Liver (tissue), 9 donors: ENCODE results near the gene GPR22. TPM values are rescaled to one million over a fixed set of nuclear protein-coding genes. Genes with fewer than 3 reads are reported as not detected.
A peak's percentile ranks its signal among the peaks of the same experiment; 100 is the strongest.

Source experiments
- DNase-seq: peaks from one replicate; pipeline ENCODE4 v3.0.0-alpha.2; 2017; ENCODE audit warnings: low spot score
- H3K27ac ChIP-seq, 2 donors: one replicate each; pipeline ENCODE4 v1.7.0; 2013; ENCODE audit warnings: inconsistent platforms in 2 of 2, low read length in 2 of 2, control low read depth in 1 of 2, low read depth in 1 of 2, mild to moderate bottlenecking in 1 of 2
- H3K27me3 ChIP-seq, 4 donors: one replicate each; pipeline versions ENCODE4 v1.6.1 to v1.7.0; 2013; ENCODE audit warnings: low read length in 3 of 4, inconsistent platforms in 1 of 4, mild to moderate bottlenecking in 1 of 4, moderate library complexity in 1 of 4; ENCODE audit not compliant: control insufficient read depth in 4 of 4, insufficient read depth in 4 of 4
- H3K36me3 ChIP-seq, 4 donors: one replicate each; pipeline versions ENCODE4 v1.6.1 to v1.7.0; 2013; ENCODE audit warnings: low read length in 3 of 4, mild to moderate bottlenecking in 3 of 4, low read depth in 1 of 4, moderate library complexity in 1 of 4; ENCODE audit not compliant: control insufficient read depth in 4 of 4, insufficient read depth in 3 of 4
- H3K4me1 ChIP-seq, 4 donors: one replicate each; pipeline versions ENCODE4 v1.6.1 to v1.7.0; 2013; ENCODE audit warnings: low read length in 3 of 4, mild to moderate bottlenecking in 3 of 4, moderate library complexity in 1 of 4; ENCODE audit not compliant: control insufficient read depth in 4 of 4, insufficient read depth in 4 of 4
- H3K4me3 ChIP-seq, 3 donors: one replicate each; pipeline versions ENCODE4 v1.6.1 to v1.7.0; 2013; ENCODE audit warnings: low read length in 3 of 3, control low read depth in 1 of 3, low read depth in 1 of 3, mild to moderate bottlenecking in 1 of 3
- H3K9ac ChIP-seq, 2 donors: one replicate each; pipeline ENCODE4 v1.7.0; 2013; ENCODE audit warnings: low read length in 2 of 2, mild to moderate bottlenecking in 2 of 2, moderate library complexity in 2 of 2, control low read depth in 1 of 2, low read depth in 1 of 2
- H3K9me3 ChIP-seq, 4 donors: one replicate each; pipeline versions ENCODE4 v1.6.1 to v1.7.0; 2013; ENCODE audit warnings: low read length in 3 of 4; ENCODE audit not compliant: control insufficient read depth in 4 of 4
- GABPA ChIP-seq, 2 donors: IDR thresholded peaks in 1 of 2; conservative IDR thresholded peaks in 1 of 2; 2 replicates each; pipeline ENCODE4 v1.6.1; 2016; ENCODE audit warnings: antibody characterized with exemption in 2 of 2, mild to moderate bottlenecking in 1 of 2, moderate library complexity in 1 of 2
- HNF4A ChIP-seq, 2 donors: conservative IDR thresholded peaks; 2 replicates each; pipeline ENCODE4 v1.6.1; 2016; ENCODE audit warnings: antibody characterized with exemption in 2 of 2, mild to moderate bottlenecking in 2 of 2
- HNF4G ChIP-seq: IDR thresholded peaks from 2 replicates; pipeline ENCODE4 v1.6.1; 2016; ENCODE audit warnings: antibody characterized with exemption
- JUND ChIP-seq, 2 donors: IDR thresholded peaks; 2 replicates each; pipeline ENCODE4 v1.6.1; 2016; ENCODE audit warnings: antibody characterized with exemption in 2 of 2
- NR2F2 ChIP-seq: IDR thresholded peaks from 2 replicates; pipeline ENCODE4 v1.6.1; 2016; ENCODE audit warnings: antibody characterized with exemption
- SP1 ChIP-seq: IDR thresholded peaks from 2 replicates; pipeline ENCODE4 v1.6.1; 2018; ENCODE audit warnings: antibody characterized with exemption, mild to moderate bottlenecking
- TAF1 ChIP-seq: conservative IDR thresholded peaks from 2 replicates; pipeline ENCODE4 v1.6.1; 2016; ENCODE audit warnings: antibody characterized with exemption, mild to moderate bottlenecking
- WGBS: extraction: QIAGEN DNeasy Blood & Tissue Kit; methylation state at CpG from one replicate; pipeline ENCODE4 v1.1.7; 2013; 5-methylcytosine and 5-hydroxymethylcytosine counted together
- polyA plus RNA-seq, 2 donors: library from polyadenylated mRNA; stranded (reverse) in 1 of 2; unstranded in 1 of 2; fragments of 200-250 nt in 1 of 2; fragments of >200 nt in 1 of 2; fragmentation: Nextera tagmentation in 1 of 2; extraction: Ambion mirVana in 1 of 2; gene quantifications; one replicate each; pipeline versions ENCODE4 v1.2.1 to v1.2.3, GENCODE V29; 2013 to 2015
- total RNA-seq, 2 donors: library from RNA; depleted of rRNA; stranded (reverse); fragments of >200 nt; gene quantifications; one replicate each; pipeline ENCODE4 v1.2.3, GENCODE V29; 2014
- TF ChIP-seq, protein P1 (sequence below): IDR thresholded peaks from 2 replicates; pipeline ENCODE4 v1.6.1; 2016; ENCODE audit warnings: antibody characterized with exemption, mild to moderate bottlenecking
- TF ChIP-seq, protein P2 (sequence below): IDR thresholded peaks from 2 replicates; pipeline ENCODE4 v1.6.1; 2016; ENCODE audit warnings: antibody characterized with exemption
- TF ChIP-seq, protein P3 (sequence below): IDR thresholded peaks from 2 replicates; pipeline ENCODE4 v1.6.1; 2016; ENCODE audit warnings: antibody characterized with exemption
- TF ChIP-seq, protein P4 (sequence below): fragments of 150-350 bp; IDR thresholded peaks from 2 replicates; pipeline ENCODE4 v1.5.1; 2017; ENCODE audit warnings: improper control_type of control experiment, low read depth, low read length; ENCODE audit not compliant: missing input control
- TF ChIP-seq, protein P5 (sequence below): IDR thresholded peaks from 2 replicates; pipeline ENCODE4 v1.6.1; 2016; ENCODE audit warnings: antibody characterized with exemption
- donor health status: healthy.
- donor health status: healthy.
- donor health status: healthy.
- donor health status: healthy.
- donor health status: healthy.

The GPR22 gene
- total and polyA plus RNA-seq, 4 donors = 2.1 TPM; not detected in 3

DNA sequence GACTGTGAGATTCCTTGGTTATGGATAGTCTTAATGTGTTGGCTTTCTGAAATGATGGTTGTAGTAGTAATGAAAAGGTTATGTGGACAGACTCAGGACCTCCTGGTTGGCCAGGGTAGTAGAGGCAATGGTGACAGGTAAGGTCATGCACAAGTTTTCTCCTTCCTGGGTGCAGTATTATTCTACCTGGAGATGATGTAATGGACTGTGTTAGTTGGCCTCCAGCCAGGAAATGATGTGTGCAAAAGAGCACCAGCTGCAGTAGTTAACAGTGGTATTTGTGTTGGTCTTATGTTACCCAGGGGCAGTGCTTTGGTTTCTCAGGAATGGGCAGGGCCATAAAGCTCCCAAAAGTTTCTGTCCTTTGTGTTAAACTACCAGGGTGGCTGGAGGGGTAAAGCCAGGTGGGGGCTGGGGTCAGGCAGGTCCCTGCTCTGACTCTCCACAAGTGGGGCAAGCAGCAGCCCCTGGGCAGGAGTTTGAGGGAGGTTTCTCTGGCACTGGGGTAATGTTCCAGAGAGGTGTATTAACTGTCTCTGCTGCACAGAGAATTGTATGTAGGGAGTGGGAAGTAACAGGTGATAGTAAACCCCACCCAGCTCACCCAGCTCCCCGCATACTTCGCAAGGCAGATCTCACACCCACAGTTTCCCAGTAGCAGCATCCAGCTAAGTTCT lies 36.3 kb downstream of the GPR22 start:
- Histone ChIP-seq H3K9ac (no peak overlapping the region), H3K27me3 (no peaks in the 10 kb centered on the region), H3K36me3 (no peaks in the 10 kb centered on the region), H3K9me3 (no peaks in the 10 kb centered on the region), H3K4me3 (no peak overlapping the region), H3K4me1 (peaks cover 0 to 3% (median 3%) of the 10 kb centered on the region in 4 donors), H3K27ac (no peak overlapping the region)
- 90% methylated on average over 2 of the region's 2 CpGs for WGBS
- TF ChIP-seq HNF4G = no peak
- TF ChIP-seq, protein P1, sequence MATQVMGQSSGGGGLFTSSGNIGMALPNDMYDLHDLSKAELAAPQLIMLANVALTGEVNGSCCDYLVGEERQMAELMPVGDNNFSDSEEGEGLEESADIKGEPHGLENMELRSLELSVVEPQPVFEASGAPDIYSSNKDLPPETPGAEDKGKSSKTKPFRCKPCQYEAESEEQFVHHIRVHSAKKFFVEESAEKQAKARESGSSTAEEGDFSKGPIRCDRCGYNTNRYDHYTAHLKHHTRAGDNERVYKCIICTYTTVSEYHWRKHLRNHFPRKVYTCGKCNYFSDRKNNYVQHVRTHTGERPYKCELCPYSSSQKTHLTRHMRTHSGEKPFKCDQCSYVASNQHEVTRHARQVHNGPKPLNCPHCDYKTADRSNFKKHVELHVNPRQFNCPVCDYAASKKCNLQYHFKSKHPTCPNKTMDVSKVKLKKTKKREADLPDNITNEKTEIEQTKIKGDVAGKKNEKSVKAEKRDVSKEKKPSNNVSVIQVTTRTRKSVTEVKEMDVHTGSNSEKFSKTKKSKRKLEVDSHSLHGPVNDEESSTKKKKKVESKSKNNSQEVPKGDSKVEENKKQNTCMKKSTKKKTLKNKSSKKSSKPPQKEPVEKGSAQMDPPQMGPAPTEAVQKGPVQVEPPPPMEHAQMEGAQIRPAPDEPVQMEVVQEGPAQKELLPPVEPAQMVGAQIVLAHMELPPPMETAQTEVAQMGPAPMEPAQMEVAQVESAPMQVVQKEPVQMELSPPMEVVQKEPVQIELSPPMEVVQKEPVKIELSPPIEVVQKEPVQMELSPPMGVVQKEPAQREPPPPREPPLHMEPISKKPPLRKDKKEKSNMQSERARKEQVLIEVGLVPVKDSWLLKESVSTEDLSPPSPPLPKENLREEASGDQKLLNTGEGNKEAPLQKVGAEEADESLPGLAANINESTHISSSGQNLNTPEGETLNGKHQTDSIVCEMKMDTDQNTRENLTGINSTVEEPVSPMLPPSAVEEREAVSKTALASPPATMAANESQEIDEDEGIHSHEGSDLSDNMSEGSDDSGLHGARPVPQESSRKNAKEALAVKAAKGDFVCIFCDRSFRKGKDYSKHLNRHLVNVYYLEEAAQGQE = no peak
- TF ChIP-seq, protein P2, sequence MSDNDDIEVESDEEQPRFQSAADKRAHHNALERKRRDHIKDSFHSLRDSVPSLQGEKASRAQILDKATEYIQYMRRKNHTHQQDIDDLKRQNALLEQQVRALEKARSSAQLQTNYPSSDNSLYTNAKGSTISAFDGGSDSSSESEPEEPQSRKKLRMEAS = no peak
- TF ChIP-seq, protein P3, sequence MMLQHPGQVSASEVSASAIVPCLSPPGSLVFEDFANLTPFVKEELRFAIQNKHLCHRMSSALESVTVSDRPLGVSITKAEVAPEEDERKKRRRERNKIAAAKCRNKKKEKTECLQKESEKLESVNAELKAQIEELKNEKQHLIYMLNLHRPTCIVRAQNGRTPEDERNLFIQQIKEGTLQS = peak; percentile 21
- TF ChIP-seq JUND (IDR thresholded peaks at IDR 0.05) = no peak
- no peak for TF ChIP-seq TAF1
- peak; percentile 8 for TF ChIP-seq SP1
- no peak for TF ChIP-seq NR2F2
- TF ChIP-seq, protein P4, sequence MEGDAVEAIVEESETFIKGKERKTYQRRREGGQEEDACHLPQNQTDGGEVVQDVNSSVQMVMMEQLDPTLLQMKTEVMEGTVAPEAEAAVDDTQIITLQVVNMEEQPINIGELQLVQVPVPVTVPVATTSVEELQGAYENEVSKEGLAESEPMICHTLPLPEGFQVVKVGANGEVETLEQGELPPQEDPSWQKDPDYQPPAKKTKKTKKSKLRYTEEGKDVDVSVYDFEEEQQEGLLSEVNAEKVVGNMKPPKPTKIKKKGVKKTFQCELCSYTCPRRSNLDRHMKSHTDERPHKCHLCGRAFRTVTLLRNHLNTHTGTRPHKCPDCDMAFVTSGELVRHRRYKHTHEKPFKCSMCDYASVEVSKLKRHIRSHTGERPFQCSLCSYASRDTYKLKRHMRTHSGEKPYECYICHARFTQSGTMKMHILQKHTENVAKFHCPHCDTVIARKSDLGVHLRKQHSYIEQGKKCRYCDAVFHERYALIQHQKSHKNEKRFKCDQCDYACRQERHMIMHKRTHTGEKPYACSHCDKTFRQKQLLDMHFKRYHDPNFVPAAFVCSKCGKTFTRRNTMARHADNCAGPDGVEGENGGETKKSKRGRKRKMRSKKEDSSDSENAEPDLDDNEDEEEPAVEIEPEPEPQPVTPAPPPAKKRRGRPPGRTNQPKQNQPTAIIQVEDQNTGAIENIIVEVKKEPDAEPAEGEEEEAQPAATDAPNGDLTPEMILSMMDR = no peak
- DNase-seq = peak; percentile 39

DNA sequence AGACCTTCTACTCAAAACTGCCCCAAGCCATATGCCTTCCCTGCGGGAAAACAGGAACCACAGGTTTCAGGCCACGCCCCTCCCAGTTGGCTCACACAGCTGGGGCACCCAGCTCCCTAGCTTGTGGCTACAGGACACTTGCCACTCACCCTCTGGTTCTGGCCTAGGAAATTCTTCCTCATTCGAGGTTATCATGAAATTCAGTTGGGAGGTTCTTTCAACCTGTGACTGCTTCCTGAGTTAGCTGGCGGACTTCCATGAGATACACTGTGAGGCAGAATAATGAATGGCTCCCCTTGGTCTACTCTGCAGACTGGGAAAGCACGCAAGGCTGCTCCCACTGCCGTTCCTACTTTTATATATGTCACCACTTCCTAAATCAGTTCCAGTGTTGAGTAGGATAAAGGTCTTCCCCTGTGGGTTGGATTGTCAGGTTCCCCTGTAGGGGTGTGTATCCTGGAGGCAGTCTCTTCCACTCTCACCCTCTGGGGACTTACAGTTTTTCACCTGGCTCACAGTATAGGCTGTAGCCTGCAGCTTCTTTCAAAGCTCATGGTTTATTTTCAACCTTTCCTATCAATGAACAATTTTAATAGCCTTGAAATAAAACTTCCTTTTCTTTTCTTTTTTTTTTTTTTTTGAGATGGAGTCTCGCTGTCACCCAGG lies 37.0 kb downstream of the GPR22 start:
- WGBS = 69% methylated on average over 7 of the region's 7 CpGs
- no peaks in the 10 kb centered on the region for H3K9me3 ChIP-seq

More for the DNA sequence above, 37.0 kb downstream of the GPR22 start:
- TF ChIP-seq HNF4A (conservative IDR thresholded peaks at IDR 0.05) = no peak
- TF ChIP-seq, protein P3 = no peak
- TF ChIP-seq TAF1 = no peak
- TF ChIP-seq, protein P5, sequence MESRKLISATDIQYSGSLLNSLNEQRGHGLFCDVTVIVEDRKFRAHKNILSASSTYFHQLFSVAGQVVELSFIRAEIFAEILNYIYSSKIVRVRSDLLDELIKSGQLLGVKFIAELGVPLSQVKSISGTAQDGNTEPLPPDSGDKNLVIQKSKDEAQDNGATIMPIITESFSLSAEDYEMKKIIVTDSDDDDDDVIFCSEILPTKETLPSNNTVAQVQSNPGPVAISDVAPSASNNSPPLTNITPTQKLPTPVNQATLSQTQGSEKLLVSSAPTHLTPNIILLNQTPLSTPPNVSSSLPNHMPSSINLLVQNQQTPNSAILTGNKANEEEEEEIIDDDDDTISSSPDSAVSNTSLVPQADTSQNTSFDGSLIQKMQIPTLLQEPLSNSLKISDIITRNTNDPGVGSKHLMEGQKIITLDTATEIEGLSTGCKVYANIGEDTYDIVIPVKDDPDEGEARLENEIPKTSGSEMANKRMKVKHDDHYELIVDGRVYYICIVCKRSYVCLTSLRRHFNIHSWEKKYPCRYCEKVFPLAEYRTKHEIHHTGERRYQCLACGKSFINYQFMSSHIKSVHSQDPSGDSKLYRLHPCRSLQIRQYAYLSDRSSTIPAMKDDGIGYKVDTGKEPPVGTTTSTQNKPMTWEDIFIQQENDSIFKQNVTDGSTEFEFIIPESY = no peak
- TF ChIP-seq, protein P2 = no peak
- TF ChIP-seq NR2F2 = no peak
- TF ChIP-seq, protein P4 = no peak
- TF ChIP-seq GABPA (IDR thresholded peaks at IDR 0.05 in 1 of 2, conservative IDR thresholded peaks at IDR 0.05 in 1 of 2) = no peak
- Histone ChIP-seq H3K4me3 (no peak overlapping the region), H3K4me1 (peaks cover 0 to 3% (median 3%) of the 10 kb centered on the region in 4 donors), H3K36me3 (no peaks in the 10 kb centered on the region), H3K27me3 (no peaks in the 10 kb centered on the region), H3K27ac (no peak overlapping the region), H3K9ac (no peak overlapping the region)
- DNase-seq = no peak
